ENCODE data around the gene DICER1.
"Not testable (repeated sequence)": the region's sequence is repeated elsewhere in the genome, so short reads cannot be mapped to it uniquely, and the experiment has no call there.

The DICER1 gene

GRCh38 chr14:95149441-95149840 lies 7.9 kb downstream of the DICER1 start:
- no peak for DNase-seq

- DNase-seq: no peak
These were observed 9.7 kb downstream of the DICER1 start for GRCh38 chr14:95147597-95147996.

GRCh38 chr14:95146079-95146771 lies 11.1 kb downstream of the DICER1 start:
- DNase-seq: no peak

- no peak for DNase-seq
These were observed 12.5 kb downstream of the DICER1 start for GRCh38 chr14:95144849-95145248.

GRCh38 chr14:95143808-95144620 lies 13.3 kb downstream of the DICER1 start:
- DNase-seq: no peak

GRCh38 chr14:95142208-95142607 lies 15.1 kb downstream of the DICER1 start:
- no peak for DNase-seq

GRCh38 chr14:95141684-95142083 lies 15.6 kb downstream of the DICER1 start:
- DNase-seq: no peak

- DNase-seq: no peak
These were observed 17.1 kb downstream of the DICER1 start for GRCh38 chr14:95140060-95140858.

GRCh38 chr14:95138876-95139275 lies 18.5 kb downstream of the DICER1 start:
- DNase-seq: no peak

- DNase-seq: not testable (repeated sequence)
These were observed 18.9 kb downstream of the DICER1 start for GRCh38 chr14:95138455-95138854.

GRCh38 chr14:95137804-95138167 lies 19.5 kb downstream of the DICER1 start:
- DNase-seq: no peak

GRCh38 chr14:95137164-95137803 lies 20.0 kb downstream of the DICER1 start:
- DNase-seq: no peak

- DNase-seq: no peak
These were observed 20.7 kb downstream of the DICER1 start for GRCh38 chr14:95136631-95137030.

GRCh38 chr14:95134304-95134933 lies 22.9 kb downstream of the DICER1 start:
- DNase-seq: no peak

GRCh38 chr14:95133282-95133681 lies 24.0 kb downstream of the DICER1 start:
- DNase-seq: no peak

- no peak for DNase-seq
These were observed 24.6 kb downstream of the DICER1 start for GRCh38 chr14:95132760-95133159.

GRCh38 chr14:95130549-95130948 lies 26.8 kb downstream of the DICER1 start:
- no peak for DNase-seq

GRCh38 chr14:95128140-95128539 lies 29.2 kb downstream of the DICER1 start:
- no peak for DNase-seq

- no peak for DNase-seq
These were observed 29.8 kb downstream of the DICER1 start for GRCh38 chr14:95127531-95127911.

- DNase-seq: no peak
These were observed 30.3 kb downstream of the DICER1 start for GRCh38 chr14:95126906-95127530.

- DNase-seq: no peak
These were observed 31.4 kb downstream of the DICER1 start for GRCh38 chr14:95125915-95126314.

- no peak for DNase-seq
These were observed 32.1 kb downstream of the DICER1 start for GRCh38 chr14:95125221-95125620.

All from activated gamma-delta T cell (primary cell).